HCT116 (cell line): ENCODE data around the gene NFKB2. TPM values are rescaled to one million over a fixed set of nuclear protein-coding genes. Genes with fewer than 3 reads are reported as not detected.

Source experiments
- ATAC-seq: fragments of 200-7000 bp; cut with Tn5 transposase; 2 replicates; pipeline ENCODE4 v1.9.1; 2020; ENCODE audit warnings: mild to moderate bottlenecking, moderate library complexity
- BruUV-seq: library from RNA; stranded (reverse); fragments of 400-500 nt; replicated peaks from 2 replicates; lab custom pipeline; 2021; lab: Mats Ljungman, UMichigan
- CTCF ChIA-PET: fragments of 300-600 bp; sonication (Branson Sonifier 250); formaldehyde crosslinking; loops from one replicate; lab custom pipeline; 2021; ENCODE audit warnings: antibody characterized with exemption; lab: Charles Lee
- POLR2A ChIA-PET: fragments of 300-600, 350-600 bp; sonication (Branson Sonifier 250); formaldehyde crosslinking; loops from one replicate; lab custom pipeline; 2021; ENCODE audit warnings: antibody characterized with exemption; lab: Charles Lee
- RAD21 ChIA-PET, 2 experiments: fragments of 300-600 bp; sonication (Branson Sonifier 250); formaldehyde crosslinking; loops; one replicate each; lab custom pipeline; 2023; ENCODE audit warnings: low total read pairs in 2 of 2; ENCODE audit not compliant: uncharacterized antibody in 2 of 2, unreplicated experiment in 2 of 2, low non-redundant PET in 1 of 2; lab: Charles Lee
- DNase-seq: peaks from one replicate; pipeline ENCODE4 v3.0.0-alpha.2; 2010; ENCODE audit warnings: low read depth, low spot score
- H2AFZ ChIP-seq: fragments of 200-600 bp; shearing (Covaris generic), sonication (generic); 2 replicates; pipeline ENCODE4 v1.6.1; 2017; ENCODE audit warnings: low read depth, mixed run types, mixed read lengths, antibody characterized with exemption, low read length; ENCODE audit not compliant: poor library complexity, severe bottlenecking
- H3K27ac ChIP-seq: 2 replicates; pipeline ENCODE4 v1.5.1; 2012; ENCODE audit warnings: low read depth, low read length
- H3K27me3 ChIP-seq: fragments of 200-600 bp; sonication (generic); 2 replicates; pipeline ENCODE4 v1.6.1; 2016; ENCODE audit warnings: mixed run types, low read length, mixed read lengths; ENCODE audit not compliant: insufficient read depth
- H3K36me3 ChIP-seq, 2 experiments: fragments of 200-500 bp in 1 of 2; fragments of 200-600 bp in 1 of 2; sonication (Bioruptor generic) in 1 of 2; sonication (generic) in 1 of 2; 2 replicates each; pipeline versions ENCODE4 v1.5.1 to v1.6.1; 2014 to 2016; ENCODE audit warnings: low read length in 2 of 2, inconsistent platforms in 1 of 2, mixed read lengths in 1 of 2, mixed run types in 1 of 2; ENCODE audit not compliant: insufficient read depth in 2 of 2, control insufficient read depth in 1 of 2
- H3K4me1 ChIP-seq, 2 experiments: fragments of 200-600 bp in 1 of 2; sonication (generic) in 1 of 2; 2 replicates each; pipeline versions ENCODE4 v1.5.1 to v1.6.1; 2012 to 2017; ENCODE audit warnings: low read length in 2 of 2, inconsistent platforms in 1 of 2, mild to moderate bottlenecking in 1 of 2, mixed read lengths in 1 of 2, mixed run types in 1 of 2, moderate library complexity in 1 of 2; ENCODE audit not compliant: insufficient read depth in 2 of 2, control insufficient read depth in 1 of 2
- H3K4me2 ChIP-seq: fragments of 200-600 bp; sonication (generic); 2 replicates; pipeline ENCODE4 v1.6.1; 2017; ENCODE audit warnings: mixed run types, low read length, mixed read lengths
- H3K4me3 ChIP-seq, 2 experiments: fragments of 200-600 bp in 1 of 2; sonication (generic) in 1 of 2; replicated peaks in 1 of 2; 2 replicates each; pipeline ENCODE4 v1.5.1; 2011 to 2016; ENCODE audit warnings: low read length in 2 of 2, control low read depth in 1 of 2, low read depth in 1 of 2, mild to moderate bottlenecking in 1 of 2, mixed read lengths in 1 of 2, mixed run types in 1 of 2
- H3K79me2 ChIP-seq: fragments of 200-600 bp; sonication (generic); 2 replicates; pipeline ENCODE4 v1.6.1; 2017; ENCODE audit warnings: mild to moderate bottlenecking, mixed run types, low read length, moderate library complexity, mixed read lengths; ENCODE audit not compliant: insufficient read depth
- H3K9ac ChIP-seq: fragments of 200-600 bp; sonication (generic); 2 replicates; pipeline ENCODE4 v1.6.1; 2016; ENCODE audit warnings: low read length, mixed read lengths
- H3K9me2 ChIP-seq: fragments of 200-600 bp; sonication (generic), shearing (Covaris generic); 2 replicates; pipeline ENCODE4 v1.6.1; 2017; ENCODE audit warnings: mixed run types, mild to moderate bottlenecking, moderate library complexity; ENCODE audit not compliant: insufficient read depth
- H3K9me3 ChIP-seq, 2 experiments: fragments of 200-500 bp in 1 of 2; fragments of 200-600 bp in 1 of 2; sonication (Bioruptor generic) in 1 of 2; sonication (generic) in 1 of 2; 2 replicates each; pipeline ENCODE4 v1.6.1; 2014 to 2017; ENCODE audit warnings: low read length in 2 of 2, mixed read lengths in 2 of 2, inconsistent platforms in 1 of 2, low read depth in 1 of 2, mild to moderate bottlenecking in 1 of 2, mixed run types in 1 of 2, moderate library complexity in 1 of 2; ENCODE audit not compliant: control insufficient read depth in 1 of 2, insufficient read depth in 1 of 2
- H4K20me1 ChIP-seq: fragments of 200-600 bp; sonication (generic), shearing (Covaris generic); 2 replicates; pipeline ENCODE4 v1.6.1; 2017; ENCODE audit warnings: mixed run types, mild to moderate bottlenecking, moderate library complexity; ENCODE audit not compliant: insufficient read depth
- CEBPB ChIP-seq: IDR thresholded peaks from 2 replicates; pipeline ENCODE4 v1.6.1; 2012; ENCODE audit warnings: low read depth
- ELF1 ChIP-seq: IDR thresholded peaks from 2 replicates; pipeline ENCODE4 v1.6.1; 2012; ENCODE audit warnings: low read depth, borderline replicate concordance
- FOSL1 ChIP-seq: IDR thresholded peaks from 2 replicates; pipeline ENCODE4 v1.6.1; 2012; ENCODE audit warnings: low read depth
- POLR2AphosphoS5 ChIP-seq: IDR thresholded peaks from 2 replicates; pipeline ENCODE4 v1.6.1; 2011; ENCODE audit warnings: mild to moderate bottlenecking, low read depth, low read length, moderate library complexity
- TCF7L2 ChIP-seq: IDR thresholded peaks from 2 replicates; pipeline ENCODE4 v1.7.0; 2011; ENCODE audit warnings: borderline replicate concordance, inconsistent platforms; ENCODE audit not compliant: insufficient read depth, insufficient read length; ENCODE audit errors: extremely low read depth
- YY1 ChIP-seq: IDR thresholded peaks from 2 replicates; pipeline ENCODE4 v1.6.1; 2011; ENCODE audit warnings: low read length, low read depth, moderate library complexity, mild to moderate bottlenecking; ENCODE audit not compliant: insufficient replicate concordance; ENCODE audit errors: extremely low read depth
- intact Hi-C: fragments of 100-400 bp; cut with micrococcal nuclease; formaldehyde crosslinking; loops from 2 replicates; pipeline ENCODE4 v1.10.0; 2022
- total RNA-seq: library from RNA; stranded (reverse); gene quantifications from one replicate; pipeline ENCODE4 v1.2.1, GENCODE V29; 2021; ENCODE audit not compliant: unreplicated experiment

The NFKB2 gene
- total RNA-seq, 1 experiment from 2014 or later, result 115 TPM

- Histone ChIP-seq H2AFZ (no peak overlapping the region), H3K4me1 (peaks cover 26 to 69% of the 10 kb centered on the region in 2 experiments), H3K79me2 (peaks cover 13% of the 10 kb centered on the region; the same call in 1 of the 2 replicates), H3K9me2 (no peaks in the 10 kb centered on the region), H3K27me3 (no peaks in the 10 kb centered on the region), H3K9ac (peak overlapping the region; percentile 91), H3K36me3 (peaks cover 6 to 26% of the 10 kb centered on the region in 2 experiments; a peak in 3 of 4 replicates), H3K4me2 (peak overlapping the region; percentile 99), H3K4me3 (peak overlapping the region; percentile 75 to 92), H4K20me1 (no peaks in the 10 kb centered on the region), H3K9me3 (no peaks in the 10 kb centered on the region), H3K27ac (peak overlapping the region; percentile 77; the same call in 1 of the 2 replicates)
- intact Hi-C loops, result no loop called here
- ATAC-seq, result no peak
- BruUV-seq, result no TSS peak
- ChIA-PET POLR2A (interaction anchor here (0.7 to 2.6 kb wide), 2 partner anchors 8 to 166 kb away, joined by 3 to 14 read pairs; no protein-coding TSS in a partner anchor), RAD21 (no interaction called here), CTCF (interaction anchor here (0.9 to 9.3 kb wide), 4 partner anchors 9 to 1527 kb away, joined by 3 to 154 read pairs (median 16); partner anchors contain the start of gene ELOVL3)
- no peak for TF ChIP-seq ELF1
- TF ChIP-seq TCF7L2, result no peak
- no peak for TF ChIP-seq CEBPB
- TF ChIP-seq YY1, result no peak
- no peak for TF ChIP-seq POLR2AphosphoS5
- TF ChIP-seq FOSL1, result no peak
- DNase-seq, result no peak
These were observed 1.2 kb downstream of the NFKB2 start for GRCh38 chr10:102396730-102397151.
